GM18870 (cell line): ENCODE results near the gene PRKCA.

Experiments
- ATAC-seq: cut with Tn5 transposase; IDR thresholded peaks from one replicate; pipeline ENCODE4 v1.9.1; 2021; ENCODE audit warnings: moderate library complexity; ENCODE audit not compliant: unreplicated experiment

The PRKCA gene

DNA sequence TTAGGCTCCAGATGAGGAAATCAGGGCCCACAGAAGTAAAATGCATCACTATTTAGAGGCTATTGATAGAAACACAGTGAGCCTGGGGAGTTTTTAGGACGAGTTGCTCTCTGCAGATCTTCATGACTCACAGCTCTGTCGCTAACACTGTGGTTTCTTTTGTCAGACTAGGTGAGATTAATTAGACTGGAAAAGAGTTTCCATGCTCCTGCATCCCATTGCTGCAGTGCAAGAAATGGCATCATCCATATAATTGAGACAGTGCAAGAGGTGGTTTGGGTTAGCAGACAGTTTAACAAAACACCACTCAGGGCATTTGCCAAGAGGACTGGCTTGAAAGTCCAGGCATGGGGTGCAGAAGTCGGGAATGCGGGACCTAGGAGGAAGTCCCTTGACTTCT, 333.7 kb downstream of the PRKCA start:
- no peak for ATAC-seq

DNA sequence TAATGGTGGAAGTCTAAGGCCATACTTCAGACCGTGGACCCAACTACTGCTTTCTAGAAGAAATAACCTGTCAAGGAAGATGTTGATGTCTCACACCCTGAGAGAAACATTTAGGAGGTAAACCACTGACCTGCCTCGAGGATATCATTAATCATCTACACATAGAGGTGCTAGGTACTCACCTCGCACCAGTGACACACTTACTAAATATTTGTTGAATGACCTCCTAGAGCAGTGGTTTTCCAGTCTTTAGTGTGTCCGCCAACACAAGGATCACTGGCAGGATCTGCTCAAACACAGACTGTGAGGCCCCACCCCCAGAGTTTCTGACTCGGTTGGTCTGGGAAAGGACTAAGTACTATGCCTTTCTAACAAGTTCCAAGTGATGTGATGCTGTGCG, 335.1 kb downstream of the PRKCA start:
- no peak for ATAC-seq

DNA sequence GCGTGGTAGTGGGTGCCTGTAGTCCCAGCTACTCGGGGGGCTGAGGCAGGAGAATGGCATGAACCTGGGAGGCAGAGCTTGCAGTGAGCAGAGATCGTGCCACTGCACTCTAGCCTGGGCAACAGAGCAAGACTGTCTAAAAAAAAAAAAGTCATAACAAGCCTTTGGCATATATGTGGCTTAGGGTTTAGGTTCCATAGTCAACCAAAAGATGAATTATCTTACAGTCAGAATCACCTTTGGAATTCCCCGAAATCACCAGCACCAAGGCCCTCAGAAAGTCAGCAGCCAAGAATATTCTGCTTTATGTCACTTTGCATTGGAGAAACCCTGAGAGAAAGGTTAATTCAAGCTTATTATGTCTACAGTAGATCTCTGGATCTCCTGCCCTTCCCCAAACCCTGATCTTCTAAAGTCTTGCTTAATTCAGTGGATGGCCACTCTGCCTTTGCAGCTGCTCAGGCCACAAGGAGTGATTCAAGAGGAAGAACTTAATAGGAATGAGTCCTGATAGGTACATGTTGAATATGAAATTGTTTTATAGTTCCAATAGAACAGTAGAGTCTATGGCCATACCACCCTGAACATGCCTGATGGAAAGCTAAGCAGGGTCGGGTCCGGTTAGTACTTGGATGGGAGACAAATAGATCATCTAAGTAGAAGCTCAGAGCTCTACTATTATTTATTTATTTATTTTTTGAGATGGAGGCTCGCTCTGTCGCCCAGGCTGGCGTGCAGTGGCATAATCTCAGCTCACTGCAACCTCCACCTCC, 336.5 kb downstream of the PRKCA start:
- ATAC-seq = no peak

DNA sequence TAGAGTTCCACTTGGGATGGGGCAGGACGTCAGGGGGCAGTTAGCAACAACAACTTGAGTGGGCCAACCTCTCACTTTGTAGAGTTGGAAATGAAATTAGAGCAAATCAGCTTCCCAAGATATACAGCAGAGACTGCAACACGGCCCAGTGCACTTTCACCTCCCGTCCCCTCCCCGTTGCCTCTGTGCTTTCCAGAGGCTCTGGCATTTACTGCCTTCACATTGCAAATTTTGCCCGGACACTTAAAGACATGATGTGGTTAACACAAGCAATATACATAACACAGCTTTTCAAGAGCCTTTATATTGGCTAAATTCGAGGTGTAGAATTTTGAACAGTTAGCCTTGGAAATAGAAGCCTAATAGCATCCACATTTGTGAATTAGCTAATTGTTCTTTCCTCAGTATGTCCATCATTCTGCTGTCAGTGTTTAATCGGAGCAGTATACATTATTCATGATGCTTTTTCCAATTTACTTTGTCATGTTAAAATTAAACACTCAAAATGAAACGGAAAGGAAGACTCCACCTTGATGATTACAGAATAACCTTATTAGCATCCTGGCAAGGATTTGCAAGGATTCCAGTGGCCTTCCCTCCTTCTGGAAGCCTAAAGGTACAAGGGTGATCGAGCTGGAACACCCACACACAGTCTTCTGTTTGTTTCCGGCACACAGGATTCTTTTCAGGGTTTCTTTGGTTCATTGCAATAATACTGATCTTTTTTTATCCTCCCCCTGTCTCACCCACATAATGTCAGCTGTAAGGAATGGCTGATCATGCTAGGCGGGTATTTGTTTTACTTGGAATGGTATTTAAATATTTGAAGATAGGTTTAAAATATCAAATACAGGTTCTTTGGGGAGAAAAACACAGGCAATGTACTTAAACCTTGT, 341.6 kb downstream of the PRKCA start:
- ATAC-seq = no peak

DNA sequence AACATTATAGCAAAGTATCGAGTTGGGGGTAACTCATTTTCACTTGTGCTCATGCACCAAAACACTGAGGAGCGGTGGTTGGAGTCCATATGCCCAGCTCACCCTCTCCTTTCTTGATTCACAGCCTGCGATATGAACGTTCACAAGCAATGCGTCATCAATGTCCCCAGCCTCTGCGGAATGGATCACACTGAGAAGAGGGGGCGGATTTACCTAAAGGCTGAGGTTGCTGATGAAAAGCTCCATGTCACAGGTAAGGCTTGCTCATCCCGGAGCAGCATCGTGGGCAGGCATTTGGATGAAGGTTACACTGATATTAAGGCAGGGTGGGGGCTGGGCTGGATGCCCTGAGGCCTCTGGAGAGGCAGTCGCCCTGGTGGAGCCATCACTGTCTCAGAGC, 342.8 kb downstream of the PRKCA start:
- no peak for ATAC-seq

DNA sequence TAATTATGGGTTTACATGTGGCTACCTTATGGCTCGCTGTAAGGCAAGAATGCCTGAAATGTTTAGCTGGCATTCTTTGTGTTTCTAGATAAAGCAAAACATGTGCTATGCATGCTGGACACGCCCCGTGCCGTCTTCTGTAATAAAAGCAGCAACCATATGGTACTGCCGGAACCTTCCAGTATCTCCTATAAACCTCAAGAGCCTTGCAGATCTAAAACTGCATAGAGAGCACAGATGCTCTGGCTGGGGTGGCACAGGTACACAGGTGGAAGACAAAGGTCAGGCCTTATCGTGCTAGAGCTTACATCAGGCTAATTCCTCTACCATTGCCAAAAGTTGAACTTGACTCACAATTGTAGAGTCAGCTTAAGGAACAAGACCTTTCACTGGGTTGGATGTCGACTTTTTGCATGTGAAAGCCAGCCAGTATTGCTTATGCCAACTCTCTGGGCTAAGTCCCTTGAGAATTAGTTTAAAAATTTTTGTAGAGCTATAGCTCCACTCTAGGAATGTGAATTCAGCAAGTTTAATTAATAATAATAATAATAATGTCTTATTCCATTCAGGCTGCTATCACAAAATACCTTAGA, 345.1 kb downstream of the PRKCA start:
- no peak for ATAC-seq

DNA sequence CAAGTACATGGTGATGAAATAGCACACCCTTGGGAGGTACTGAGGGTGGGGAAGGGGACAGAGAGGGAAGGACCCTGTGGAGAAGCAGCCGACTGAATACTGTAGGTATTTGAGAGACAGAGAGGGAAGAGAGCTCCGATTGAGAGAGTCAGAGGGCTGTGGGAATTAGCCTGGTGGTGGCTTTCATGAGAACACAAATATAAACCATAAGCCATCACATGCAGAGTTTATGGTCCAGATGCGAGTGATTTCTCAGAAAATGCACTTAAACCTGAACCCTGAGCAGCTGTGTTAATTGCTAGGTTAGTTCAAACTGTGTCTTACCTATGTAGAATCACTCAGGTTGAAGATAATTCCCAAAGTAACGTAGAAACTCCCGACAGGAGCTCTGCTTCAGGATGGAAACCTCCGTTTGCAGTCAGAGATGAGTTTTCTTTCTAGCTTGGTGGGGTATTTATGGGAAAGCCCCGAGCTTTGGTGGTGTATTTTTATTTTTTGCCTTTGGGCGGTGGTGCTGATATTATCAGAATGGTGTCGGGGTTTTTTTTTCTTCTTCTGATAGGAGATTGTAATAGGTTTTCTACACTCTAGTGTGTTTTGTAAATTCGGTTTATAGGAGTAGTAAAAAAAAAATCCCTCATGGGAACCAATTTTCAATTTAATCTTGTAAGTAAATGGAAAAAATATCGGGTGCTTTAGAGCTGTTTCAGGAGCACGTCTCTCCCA, 347.6 kb downstream of the PRKCA start:
- no peak for ATAC-seq

DNA sequence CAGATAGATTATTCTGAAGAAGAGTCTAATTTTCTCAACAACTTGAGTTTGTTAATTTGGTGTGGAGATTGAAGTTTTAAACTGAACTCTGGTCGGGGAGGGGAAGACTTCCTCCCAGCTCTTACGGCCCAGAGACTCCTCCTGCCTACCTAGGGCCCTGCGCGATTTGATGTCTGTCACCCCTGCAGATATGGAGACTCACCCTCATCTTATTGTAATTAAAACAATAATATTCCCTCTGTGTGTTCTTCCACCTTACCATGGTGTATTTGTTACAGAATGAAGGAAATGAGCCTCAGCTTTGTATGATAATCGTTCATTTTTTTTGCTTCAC, 348.1 kb downstream of the PRKCA start:
- no peak for ATAC-seq

DNA sequence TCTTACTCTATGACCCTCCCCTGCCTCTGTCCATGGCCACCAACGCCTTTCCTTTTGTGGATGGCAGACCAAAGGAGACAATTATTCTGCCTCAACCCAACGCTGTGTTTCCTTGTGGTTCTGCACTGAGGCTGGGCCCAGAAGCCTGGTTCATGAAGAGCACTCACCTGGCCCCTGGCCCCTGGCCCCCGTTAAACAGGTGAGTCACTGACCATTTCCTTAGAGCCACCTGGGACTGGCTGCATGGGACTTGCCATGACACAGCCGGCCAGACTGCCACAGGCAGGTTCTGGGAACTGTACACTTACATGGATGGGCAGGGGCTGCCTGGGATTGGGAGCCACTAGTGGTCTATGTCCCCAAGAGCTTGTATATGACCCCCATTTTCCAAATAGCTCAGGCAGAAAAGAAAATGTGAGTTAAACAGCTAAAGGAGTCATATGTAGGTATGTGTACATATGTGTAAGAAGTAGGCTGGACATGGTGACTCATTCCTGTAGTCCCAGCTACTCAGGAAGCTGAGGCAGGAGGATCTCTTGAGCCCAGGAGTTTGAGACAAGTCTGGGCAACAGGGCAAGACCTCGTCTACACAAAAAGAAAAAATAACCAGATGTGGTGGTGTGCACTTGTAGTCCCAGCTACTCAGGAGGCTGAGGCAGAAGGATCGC, 350.6 kb downstream of the PRKCA start:
- ATAC-seq = no peak

DNA sequence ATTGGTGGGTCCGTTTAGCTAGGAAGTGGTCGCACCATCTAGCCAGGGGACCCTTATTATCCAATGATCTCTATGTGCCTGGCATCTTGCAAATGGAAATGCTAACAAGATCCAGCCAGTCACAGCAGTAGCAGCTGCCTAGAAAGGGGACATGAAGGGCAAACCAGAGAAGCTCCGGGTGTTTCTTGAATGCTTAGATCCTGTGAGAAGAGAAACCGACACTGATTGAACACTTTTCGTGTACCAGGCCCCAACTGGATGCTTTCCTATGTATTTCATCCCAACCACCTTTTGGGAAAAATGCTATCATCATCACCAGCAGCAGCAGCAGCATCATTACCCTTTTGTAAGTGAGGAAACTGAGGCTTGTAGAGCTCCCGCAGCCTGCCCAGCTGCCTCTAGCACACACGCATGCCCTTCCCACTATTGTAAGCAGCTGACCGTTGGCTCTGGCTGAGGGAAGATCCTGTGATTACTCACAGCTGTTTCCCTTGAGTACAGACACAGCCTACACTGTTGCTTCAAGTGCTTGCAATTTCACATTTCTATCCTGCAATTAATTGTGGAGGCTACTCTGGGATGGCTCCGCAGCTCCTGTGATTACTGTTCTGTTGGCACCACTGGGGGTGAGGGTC, 351.8 kb downstream of the PRKCA start:
- no peak for ATAC-seq

DNA sequence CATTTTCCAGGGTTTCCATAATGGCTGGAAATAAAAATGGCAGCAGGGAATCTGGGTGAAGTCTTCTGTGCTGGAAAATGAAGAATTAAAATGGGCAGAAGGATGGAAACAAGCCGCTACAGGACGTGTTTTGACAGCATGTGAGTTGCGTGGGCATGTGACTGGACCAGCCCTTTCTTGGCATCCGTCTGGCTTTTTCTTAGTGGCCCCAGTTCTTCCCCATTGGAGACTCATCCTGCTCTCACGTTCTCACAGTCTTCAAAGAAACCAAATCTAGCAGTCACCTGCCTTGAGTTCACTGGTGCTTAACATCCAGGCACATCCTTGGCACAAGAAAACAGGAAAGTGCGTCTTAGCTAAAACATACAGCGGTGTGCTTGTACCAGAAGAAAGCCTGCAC, 352.4 kb downstream of the PRKCA start:
- no peak for ATAC-seq

DNA sequence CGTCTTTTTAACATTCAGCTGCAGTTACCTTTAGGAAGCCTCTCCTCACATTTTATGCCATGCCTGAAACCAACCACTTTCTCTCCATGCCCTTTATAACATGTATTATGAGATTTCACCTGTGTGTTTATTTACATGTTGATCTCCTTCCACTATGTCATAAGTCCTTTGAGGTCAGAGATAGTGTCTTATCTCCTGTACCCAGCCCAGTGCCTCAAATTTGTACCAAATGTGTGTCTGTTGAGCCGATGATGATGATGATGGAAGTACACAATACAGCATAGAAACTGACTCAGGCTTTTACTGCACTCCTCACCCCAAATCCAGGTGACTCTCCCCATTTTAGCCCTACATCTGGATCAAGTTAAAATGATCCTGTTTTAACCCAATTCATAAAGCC, 353.0 kb downstream of the PRKCA start:
- ATAC-seq = no peak

DNA sequence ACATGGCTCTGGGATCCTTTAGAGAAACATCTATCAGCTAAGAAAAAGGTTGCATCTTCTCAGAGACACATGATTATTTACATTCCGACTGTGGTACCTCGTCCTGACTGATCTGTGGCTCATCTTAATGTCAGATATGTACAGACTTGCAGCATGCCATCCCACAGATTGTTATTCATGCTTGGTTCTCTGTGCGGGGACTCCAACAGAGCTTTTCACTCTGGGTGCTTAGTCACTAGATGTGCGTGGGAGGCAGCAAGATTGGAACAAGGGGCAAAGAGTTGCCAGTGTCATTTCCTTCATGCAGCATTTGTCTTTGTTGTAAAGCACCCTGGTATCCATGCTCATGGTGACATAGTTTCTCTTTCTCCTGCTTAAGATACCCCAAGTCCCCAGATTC, 353.4 kb downstream of the PRKCA start:
- ATAC-seq = no peak

DNA sequence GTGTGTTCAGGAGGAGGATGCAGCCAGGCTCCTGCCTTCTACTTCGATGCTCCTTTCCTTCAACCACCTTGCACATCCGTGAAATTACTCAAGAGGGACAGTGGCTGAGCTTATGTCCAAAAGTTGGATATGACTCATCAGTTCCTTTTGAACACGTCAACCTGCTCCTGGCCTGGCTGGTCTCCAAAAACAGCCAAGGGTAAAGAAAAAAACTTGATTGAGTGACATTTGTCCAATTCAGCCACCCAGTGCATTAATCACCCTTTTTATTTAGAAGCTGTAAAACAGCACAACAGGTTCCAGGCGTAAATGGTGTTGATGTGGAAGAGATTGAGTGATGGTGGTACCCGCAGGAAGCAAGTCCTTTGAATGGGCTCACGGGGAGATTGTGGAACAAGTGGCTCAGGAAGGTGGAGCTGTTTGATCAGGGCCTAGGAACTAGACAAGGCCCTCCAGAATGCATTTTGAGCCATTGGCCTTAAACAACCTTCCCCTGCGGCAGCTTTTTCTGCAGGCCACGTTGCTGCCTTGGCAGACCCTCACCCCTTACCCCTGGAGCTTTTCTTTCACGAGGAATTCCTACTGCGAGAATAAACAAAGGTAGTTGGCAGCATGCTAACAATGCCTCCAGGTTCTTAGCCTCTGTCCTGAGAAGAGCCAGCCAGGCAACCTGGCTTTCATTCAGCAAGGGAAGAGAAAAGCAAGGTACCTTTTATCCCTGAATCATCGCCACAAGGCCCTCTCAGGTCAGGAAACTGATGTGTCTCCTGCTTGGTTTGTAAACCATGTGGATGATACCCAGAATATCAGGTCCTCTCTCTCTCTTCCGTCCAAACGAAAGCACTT, 359.2 kb downstream of the PRKCA start:
- no peak for ATAC-seq

DNA sequence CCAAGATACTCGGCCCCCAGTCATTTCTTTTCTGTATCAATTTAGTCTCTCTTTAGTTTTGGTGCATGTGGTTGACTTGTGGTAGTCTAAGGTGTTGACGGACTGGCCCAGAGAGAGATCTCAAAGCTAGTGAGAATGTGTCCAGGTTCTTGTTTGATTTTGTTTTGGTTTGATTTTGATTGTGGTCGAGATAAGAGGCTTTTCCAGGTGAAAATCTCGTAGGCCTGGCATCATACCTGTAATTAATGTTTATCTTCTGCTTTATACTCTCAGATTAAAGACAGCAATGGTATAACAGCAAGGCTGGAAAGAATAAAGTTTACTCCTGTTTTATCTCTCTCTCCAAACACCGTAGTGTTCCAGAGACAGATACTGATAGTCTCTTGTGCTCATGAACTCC, 360.1 kb downstream of the PRKCA start:
- ATAC-seq = no peak

DNA sequence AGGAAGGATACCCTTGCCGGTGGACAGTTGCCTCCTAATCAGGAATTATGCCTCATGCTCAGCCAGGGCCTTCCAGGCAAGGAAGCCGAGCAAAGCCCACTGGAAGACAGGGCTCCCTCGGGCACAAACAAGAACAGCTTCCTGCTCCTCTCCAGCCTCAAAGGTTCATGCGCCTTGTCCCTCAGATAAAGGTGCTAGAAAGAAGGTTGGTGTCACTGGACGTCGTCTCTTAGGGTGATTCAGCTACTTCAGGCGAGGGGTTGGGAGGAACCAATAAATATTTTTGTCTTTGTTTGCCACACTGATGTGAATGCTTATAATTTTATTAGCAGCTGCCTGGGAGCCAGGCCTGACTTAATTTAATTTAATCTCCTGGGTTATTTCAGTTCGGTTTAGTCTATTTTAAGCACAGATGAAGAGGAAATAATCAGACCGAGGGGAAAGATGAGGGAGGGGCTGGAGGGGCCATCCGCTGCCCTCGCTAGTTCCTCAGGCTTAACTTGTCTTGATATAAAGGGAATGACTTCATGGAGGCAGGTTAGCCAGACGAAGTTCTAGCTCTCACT, 360.7 kb downstream of the PRKCA start:
- ATAC-seq = no peak

DNA sequence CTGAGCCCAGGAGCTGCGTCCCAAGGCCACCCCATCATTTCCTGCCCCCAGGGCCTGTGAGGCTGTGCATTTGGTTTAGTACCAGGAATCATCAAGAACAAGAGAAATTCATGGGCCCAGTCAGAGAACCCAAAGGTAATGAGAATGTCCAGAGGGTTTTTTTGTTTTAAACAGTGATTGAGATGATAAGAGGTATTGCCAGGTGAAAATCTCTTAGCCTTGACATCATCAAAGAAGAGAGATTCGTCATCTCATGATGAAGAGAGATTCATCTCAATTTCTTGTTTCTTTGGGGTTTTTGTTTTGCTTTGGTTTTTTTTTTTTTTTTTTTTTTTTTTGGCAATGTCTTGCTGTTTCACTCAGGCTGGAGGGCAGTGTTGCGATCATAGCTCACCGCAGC, 361.9 kb downstream of the PRKCA start:
- ATAC-seq = no peak

DNA sequence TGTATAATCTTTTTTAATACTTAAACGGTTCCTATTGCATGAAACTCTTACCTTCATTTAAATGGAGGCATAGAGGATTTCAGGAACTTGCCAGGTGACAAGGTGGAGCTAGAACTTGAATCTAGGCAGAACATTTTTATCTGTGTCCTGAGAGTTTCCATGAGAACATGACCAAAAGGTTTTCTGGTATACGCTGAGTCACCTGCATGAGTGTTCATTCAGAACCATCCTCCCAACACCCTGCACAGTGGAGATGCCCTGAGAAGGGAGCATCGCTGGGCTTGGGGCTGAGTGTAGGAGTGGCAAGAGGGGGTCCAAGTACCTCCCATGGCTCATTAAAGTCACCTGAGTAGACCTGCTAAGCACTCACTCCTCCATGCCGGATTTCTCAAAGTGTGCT, 362.8 kb downstream of the PRKCA start:
- ATAC-seq = no peak

DNA sequence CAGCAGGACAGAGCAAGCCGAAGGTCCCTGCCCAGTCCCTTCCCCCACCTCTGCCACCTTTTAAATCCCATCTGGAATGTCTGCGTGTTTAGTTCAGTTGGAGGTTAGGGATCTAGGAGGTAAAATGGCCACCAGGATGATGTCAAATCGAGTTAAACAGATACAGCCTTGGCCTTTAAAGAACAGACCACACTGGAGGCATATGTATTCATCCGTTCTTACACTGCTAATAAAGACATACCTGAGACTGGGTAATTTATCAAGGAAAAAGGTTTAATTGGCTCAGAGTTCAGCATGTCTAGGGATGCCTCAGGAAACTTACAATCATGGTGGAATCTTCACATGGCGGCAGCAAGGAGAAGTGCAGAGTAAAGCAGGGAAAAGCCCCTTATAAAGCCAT, 364.7 kb downstream of the PRKCA start:
- ATAC-seq = no peak
